Body of pancreas (tissue), 4 donors: ENCODE data around the gene CHD8. TPM values are rescaled to one million over a fixed set of nuclear protein-coding genes. Genes with fewer than 3 reads are reported as not detected.
"Not testable (repeated sequence)": the region's sequence is repeated elsewhere in the genome, so short reads cannot be mapped to it uniquely, and the experiment has no call there.

Source experiments
- ATAC-seq: fragments of 150-250 bp; one replicate; pipeline ENCODE4 v1.9.1; 2016
- DNase-seq, 4 donors: peaks; one replicate each; pipeline ENCODE4 v3.0.0-alpha.2; 2019
- H3K27ac ChIP-seq, 4 donors: fragments of 200-600 bp; sonication (generic); 1 replicate in 3 of 4; 2 replicates in 1 of 4; pipeline versions ENCODE4 v1.5.1 to v1.6.1; 2016 to 2019; ENCODE audit warnings: mild to moderate bottlenecking in 1 of 4, mixed read lengths in 1 of 4, moderate library complexity in 1 of 4
- H3K27me3 ChIP-seq, 2 donors: fragments of 200-600 bp; sonication (generic); one replicate each; pipeline ENCODE4 v1.6.0; 2016; ENCODE audit warnings: mild to moderate bottlenecking in 1 of 2
- H3K36me3 ChIP-seq, 2 donors: fragments of 200-600 bp; sonication (generic); replicated peaks in 1 of 2; 2 replicates each; pipeline ENCODE4 v1.5.1; 2016; ENCODE audit warnings: low read depth in 2 of 2; ENCODE audit not compliant: insufficient read depth in 1 of 2
- H3K4me1 ChIP-seq: fragments of 200-600 bp; sonication (generic); one replicate; pipeline ENCODE4 v1.6.0; 2016
- H3K4me3 ChIP-seq, 2 donors: fragments of 200-600 bp; sonication (generic); 1 replicate in 1 of 2; 2 replicates in 1 of 2; pipeline ENCODE4 v1.5.1; 2016 to 2019
- H3K9me3 ChIP-seq, 3 donors: fragments of 200-600 bp; sonication (generic); 1 replicate in 2 of 3; 2 replicates in 1 of 3; pipeline ENCODE4 v1.5.1; 2016
- CTCF ChIP-seq, 7 experiments: fragments of 450-650 bp in 4 of 7; fragments of 200-600 bp in 3 of 7; sonication (generic) in 3 of 7; IDR thresholded peaks; one replicate each; pipeline ENCODE4 v1.5.1; 2016 to 2019; ENCODE audit warnings: antibody characterized with exemption in 7 of 7
- POLR2A ChIP-seq, 3 donors: fragments of 450-650 bp; IDR thresholded peaks; one replicate each; pipeline ENCODE4 v1.6.1; 2016; ENCODE audit warnings: antibody characterized with exemption in 3 of 3, mild to moderate bottlenecking in 2 of 3
- WGBS, 2 donors: methylation state at CpG; one replicate each; pipeline ENCODE4 v1.1.5; 2017; 5-methylcytosine and 5-hydroxymethylcytosine counted together
- intact Hi-C: fragments of 100-400 bp; cut with DNase I; formaldehyde crosslinking; loops from one replicate; pipeline ENCODE4 v1.15.1; 2023
- total RNA-seq, 2 donors: library from RNA; depleted of rRNA; stranded (reverse); fragments of >200 nt; gene quantifications; one replicate each; pipeline ENCODE4 v1.1.0, GENCODE V29; 2016

CHD8 gene
- total RNA-seq, 2 donors from 2014 or later: 33.2 to 72.2 TPM

- DNase-seq: no peak
- no peak overlapping the region for H3K27ac ChIP-seq
- H3K36me3 ChIP-seq: peaks cover 0 to 3% of the 10 kb centered on the region in 2 donors
- no peak overlapping the region for H3K4me3 ChIP-seq
- no peak for ATAC-seq
- no peaks in the 10 kb centered on the region for H3K27me3 ChIP-seq
- TF ChIP-seq CTCF (IDR thresholded peaks at IDR 0.05): no peak
- TF ChIP-seq POLR2A (IDR thresholded peaks at IDR 0.05): no peak
- intact Hi-C loops: no loop called here
- H3K9me3 ChIP-seq: no peaks in the 10 kb centered on the region
- peaks cover 24% of the 10 kb centered on the region for H3K4me1 ChIP-seq
These were observed 73.8 kb downstream of the CHD8 start for GRCh38 chr14:21382095-21382494.

- Histone ChIP-seq H3K27me3 (no peaks in the 10 kb centered on the region), H3K9me3 (no peaks in the 10 kb centered on the region), H3K27ac (no peak overlapping the region), H3K4me1 (peaks cover 16% of the 10 kb centered on the region), H3K36me3 (no peaks in the 10 kb centered on the region), H3K4me3 (no peak overlapping the region)
- DNase-seq (no peak), ATAC-seq (no peak)
- TF ChIP-seq POLR2A (IDR thresholded peaks at IDR 0.05) (no peak), CTCF (IDR thresholded peaks at IDR 0.05) (no peak)
- intact Hi-C loops: loop anchor here (10.0 kb wide), 1 partner anchor 145 kb away; no protein-coding TSS in a partner anchor
- WGBS, 2 donors: 88 to 94% methylated on average over 6 of the region's 6 CpGs
These were observed 76.6 kb downstream of the CHD8 start for GRCh38 chr14:21379338-21379737.

- H3K4me1 ChIP-seq: no peaks in the 10 kb centered on the region
- no peaks in the 10 kb centered on the region for H3K27me3 ChIP-seq
- intact Hi-C loops: loop anchor here (10.0 kb wide), 1 partner anchor 139 kb away; no protein-coding TSS in a partner anchor
- H3K27ac ChIP-seq: no peak overlapping the region
- no peaks in the 10 kb centered on the region for H3K9me3 ChIP-seq
- TF ChIP-seq CTCF (IDR thresholded peaks at IDR 0.05): no peak
- no peak for TF ChIP-seq POLR2A (IDR thresholded peaks at IDR 0.05)
- WGBS, 2 donors: 92 to 96% methylated on average over 1 of the region's 1 CpG
- H3K4me3 ChIP-seq: no peak overlapping the region
- H3K36me3 ChIP-seq: peaks cover 0 to 9% of the 10 kb centered on the region in 2 donors
- ATAC-seq: no peak
- no peak for DNase-seq
These were observed 81.9 kb downstream of the CHD8 start for GRCh38 chr14:21373980-21374379.

GRCh38 chr14:21372814-21373213 lies 83.1 kb downstream of the CHD8 start:
- peaks cover 2 to 19% of the 10 kb centered on the region in 2 donors for H3K36me3 ChIP-seq
- not testable (repeated sequence) for ATAC-seq, DNase-seq, H3K4me1 ChIP-seq, H3K27ac ChIP-seq, H3K4me3 ChIP-seq, H3K27me3 ChIP-seq, H3K9me3 ChIP-seq
- WGBS, 2 donors: 100% methylated on average over 1 of the region's 1 CpG
- intact Hi-C loops: loop anchor here (10.0 kb wide), 1 partner anchor 138 kb away; no protein-coding TSS in a partner anchor

- DNase-seq (no peak), ATAC-seq (no peak)
- no peak overlapping the region for H3K4me3 ChIP-seq
- peaks cover 4 to 36% of the 10 kb centered on the region in 2 donors for H3K36me3 ChIP-seq
- intact Hi-C loops: loop anchor here (10.0 kb wide), 2 partner anchors 45 to 135 kb away; no protein-coding TSS in a partner anchor
- no peaks in the 10 kb centered on the region for H3K9me3 ChIP-seq
- H3K27ac ChIP-seq: no peak overlapping the region
- H3K4me1 ChIP-seq: no peaks in the 10 kb centered on the region
- no peaks in the 10 kb centered on the region for H3K27me3 ChIP-seq
- no peak for TF ChIP-seq POLR2A (IDR thresholded peaks at IDR 0.05)
- no peak for TF ChIP-seq CTCF (IDR thresholded peaks at IDR 0.05)
- WGBS, 2 donors: 49 to 55% methylated on average over 4 of the region's 4 CpGs
These were observed 85.8 kb downstream of the CHD8 start for GRCh38 chr14:21369949-21370679.
